ENCODE measurements around the gene VAV3. TPM values are rescaled to one million over a fixed set of nuclear protein-coding genes. Genes with fewer than 3 reads are reported as not detected.
A peak's percentile ranks its signal among the peaks of the same experiment; 100 is the strongest.

VAV3 gene
- total and polyA plus RNA-seq, 2 donors (not counting 1 experiment from before 2014, with no cell fraction given): not detected

DNA sequence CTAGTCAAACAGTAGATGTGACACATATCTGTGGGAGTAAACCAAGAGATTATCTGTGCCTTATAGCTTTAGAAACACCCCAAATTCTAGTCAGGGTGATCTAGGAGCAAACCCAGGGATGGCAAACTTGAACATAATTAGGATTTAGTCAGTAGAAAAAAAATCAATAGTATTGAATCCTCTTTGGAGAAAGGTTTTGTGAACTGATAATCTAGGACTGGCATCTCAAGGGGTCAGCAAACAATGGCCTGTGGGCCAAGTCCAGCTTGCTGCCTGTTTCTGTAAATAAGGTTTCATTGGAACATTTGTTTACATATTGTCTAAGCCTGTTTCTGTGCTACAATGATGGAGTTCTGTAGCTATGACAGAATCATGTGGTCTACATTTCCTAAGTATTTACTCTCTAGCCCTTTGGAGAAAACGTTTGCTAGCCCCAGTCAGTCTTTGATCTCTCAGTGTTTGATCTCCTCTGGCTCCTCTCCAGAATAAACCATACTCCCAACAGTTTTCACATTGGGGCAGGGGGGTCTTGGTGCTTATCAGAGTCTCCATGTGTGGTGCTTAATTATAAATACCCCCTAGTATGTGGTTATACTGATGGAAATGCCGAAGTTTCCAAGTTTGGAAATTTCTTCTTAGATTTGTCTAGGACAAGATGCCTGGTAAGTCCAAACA is 438.3 kb downstream of the VAV3 start:
- Histone ChIP-seq H3K4me1 (ENCODE audit: control insufficient read depth, extremely low read depth, insufficient read depth, low read length) (no peaks in the 10 kb centered on the region), H3K9ac (ENCODE audit: insufficient read depth, low read length) (no peak overlapping the region), H3K9me3 (ENCODE audit: control insufficient read depth, insufficient read depth, low read depth, low read length) (no peaks in the 10 kb centered on the region), H2AFZ (ENCODE audit: low read length) (no peak overlapping the region), H3K4me3 (replicated peaks in 1 of 4; ENCODE audit: control extremely low read depth in 1 of 4, insufficient read depth in 1 of 4, low read depth in 3 of 4, low read length in 4 of 4) (no peak overlapping the region), H4K20me1 (ENCODE audit: control insufficient read depth, extremely low read depth, insufficient read depth, low read length) (no peaks in the 10 kb centered on the region), H3K36me3 (ENCODE audit: control insufficient read depth, insufficient read depth, low read length) (no peaks in the 10 kb centered on the region), H3K27ac (ENCODE audit: insufficient read depth, low read length) (no peak overlapping the region), H3K4me2 (ENCODE audit: extremely low read depth, insufficient read depth, low read length) (no peak overlapping the region), H3K79me2 (ENCODE audit: control insufficient read depth, insufficient read depth, low read length) (no peaks in the 10 kb centered on the region), H3K27me3 (ENCODE audit: control insufficient read depth, insufficient read depth, low read length) (no peaks in the 10 kb centered on the region)
- TF ChIP-seq EZH2 (IDR thresholded peaks at IDR 0.05; ENCODE audit: low read length, missing control alignments): no peak
- no peak for DNase-seq (ENCODE audit: low read depth in 2 of 2)

DNA sequence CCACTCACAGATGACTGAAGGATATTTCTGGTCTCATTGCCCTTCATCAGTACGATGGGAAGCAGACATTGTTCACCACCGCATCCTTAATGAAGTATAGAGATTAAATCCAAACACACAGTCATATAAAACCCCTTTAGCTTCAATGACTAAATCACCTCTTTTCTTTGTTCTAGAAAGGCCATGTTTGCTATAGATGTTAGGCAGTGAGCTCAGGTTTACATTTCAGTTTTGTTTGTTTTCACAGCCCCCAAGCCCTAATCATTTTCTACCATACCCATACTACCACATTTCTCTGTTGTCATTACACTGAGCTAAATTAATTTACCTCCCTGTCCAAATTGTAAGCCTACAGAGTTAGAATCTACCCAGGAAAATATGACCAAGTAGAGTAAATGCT is 439.0 kb downstream of the VAV3 start:
- no peaks in the 10 kb centered on the region for H3K27me3 ChIP-seq (ENCODE audit: control insufficient read depth, insufficient read depth, low read length)
- no peak overlapping the region for H2AFZ ChIP-seq (ENCODE audit: low read length)
- no peaks in the 10 kb centered on the region for H3K36me3 ChIP-seq (ENCODE audit: control insufficient read depth, insufficient read depth, low read length)
- H3K9ac ChIP-seq (ENCODE audit: insufficient read depth, low read length): no peak overlapping the region
- no peaks in the 10 kb centered on the region for H3K4me1 ChIP-seq (ENCODE audit: control insufficient read depth, extremely low read depth, insufficient read depth, low read length)
- H3K9me3 ChIP-seq (ENCODE audit: control insufficient read depth, insufficient read depth, low read depth, low read length): no peaks in the 10 kb centered on the region
- no peak overlapping the region for H3K4me2 ChIP-seq (ENCODE audit: extremely low read depth, insufficient read depth, low read length)
- no peaks in the 10 kb centered on the region for H4K20me1 ChIP-seq (ENCODE audit: control insufficient read depth, extremely low read depth, insufficient read depth, low read length)
- TF ChIP-seq EZH2 (IDR thresholded peaks at IDR 0.05; ENCODE audit: low read length, missing control alignments) (no peak), CTCF (conservative IDR thresholded peaks at IDR 0.05 in 1 of 2, IDR thresholded peaks at IDR 0.05 in 1 of 2; ENCODE audit: low read depth in 1 of 2, low read length in 2 of 2) (no peak)
- no peak overlapping the region for H3K27ac ChIP-seq (ENCODE audit: insufficient read depth, low read length)
- no peak overlapping the region for H3K4me3 ChIP-seq (replicated peaks in 1 of 4; ENCODE audit: control extremely low read depth in 1 of 4, insufficient read depth in 1 of 4, low read depth in 3 of 4, low read length in 4 of 4)
- no peak for DNase-seq (ENCODE audit: low read depth in 2 of 2)
- H3K79me2 ChIP-seq (ENCODE audit: control insufficient read depth, insufficient read depth, low read length): no peaks in the 10 kb centered on the region

DNA sequence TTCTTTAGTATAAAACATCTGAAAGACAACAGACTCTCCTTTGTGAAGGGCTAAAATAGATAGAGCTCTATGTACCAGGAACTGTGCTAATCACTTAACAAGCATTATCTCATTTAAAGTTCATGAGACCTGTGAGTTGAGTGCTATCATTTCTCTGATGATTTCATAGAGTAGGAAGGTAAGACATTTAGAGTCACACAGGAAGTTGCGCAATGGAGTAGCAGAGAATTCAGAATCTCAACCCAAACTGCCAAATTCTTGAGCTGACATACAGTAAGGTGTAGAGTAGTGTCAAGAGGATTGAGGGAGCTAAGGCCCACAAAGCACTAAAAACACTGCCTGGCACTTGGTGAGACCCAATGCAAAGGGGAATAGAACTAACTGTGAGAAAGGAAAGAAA is 439.8 kb downstream of the VAV3 start:
- H3K27ac ChIP-seq (ENCODE audit: insufficient read depth, low read length): no peak overlapping the region
- H3K79me2 ChIP-seq (ENCODE audit: control insufficient read depth, insufficient read depth, low read length): no peaks in the 10 kb centered on the region
- no peak overlapping the region for H3K4me3 ChIP-seq (replicated peaks in 1 of 4; ENCODE audit: control extremely low read depth in 1 of 4, insufficient read depth in 1 of 4, low read depth in 3 of 4, low read length in 4 of 4)
- H3K27me3 ChIP-seq (ENCODE audit: control insufficient read depth, insufficient read depth, low read length): no peaks in the 10 kb centered on the region
- TF ChIP-seq CTCF (conservative IDR thresholded peaks at IDR 0.05 in 1 of 2, IDR thresholded peaks at IDR 0.05 in 1 of 2; ENCODE audit: low read depth in 1 of 2, low read length in 2 of 2) (no peak), EZH2 (IDR thresholded peaks at IDR 0.05; ENCODE audit: low read length, missing control alignments) (no peak)
- H3K4me2 ChIP-seq (ENCODE audit: extremely low read depth, insufficient read depth, low read length): no peak overlapping the region
- H3K4me1 ChIP-seq (ENCODE audit: control insufficient read depth, extremely low read depth, insufficient read depth, low read length): no peaks in the 10 kb centered on the region
- H3K9ac ChIP-seq (ENCODE audit: insufficient read depth, low read length): no peak overlapping the region
- H3K36me3 ChIP-seq (ENCODE audit: control insufficient read depth, insufficient read depth, low read length): no peaks in the 10 kb centered on the region
- H2AFZ ChIP-seq (ENCODE audit: low read length): no peak overlapping the region
- DNase-seq (ENCODE audit: low read depth in 2 of 2): peak in 1 of 2 donors; percentile 41
- no peaks in the 10 kb centered on the region for H3K9me3 ChIP-seq (ENCODE audit: control insufficient read depth, insufficient read depth, low read depth, low read length)
- no peaks in the 10 kb centered on the region for H4K20me1 ChIP-seq (ENCODE audit: control insufficient read depth, extremely low read depth, insufficient read depth, low read length)

All from fibroblast of lung (primary cell).